Tibial artery (tissue), 4 donors: ENCODE measurements around the gene SDHC.
A peak's percentile ranks its signal among the peaks of the same experiment; 100 is the strongest.
"Not testable (repeated sequence)": the region's sequence is repeated elsewhere in the genome, so short reads cannot be mapped to it uniquely, and the experiment has no call there.

Source experiments
- DNase-seq, 2 donors: peaks; one replicate each; pipeline ENCODE4 v3.0.0-alpha.2; 2019
- H3K27ac ChIP-seq, 2 donors: fragments of 200-600 bp; sonication (generic) in 1 of 2; 1 replicate in 1 of 2; 2 replicates in 1 of 2; pipeline ENCODE4 v1.5.1; 2018 to 2019; ENCODE audit warnings: mild to moderate bottlenecking in 1 of 2
- H3K27me3 ChIP-seq, 2 donors: fragments of 200-600 bp; sonication (generic) in 1 of 2; one replicate each; pipeline versions ENCODE4 v1.5.1 to v1.6.0; 2016 to 2019
- H3K36me3 ChIP-seq, 3 donors: fragments of 200-600 bp; sonication (generic) in 2 of 3; one replicate each; pipeline ENCODE4 v1.5.1; 2016 to 2019; ENCODE audit warnings: mild to moderate bottlenecking in 2 of 3
- H3K4me1 ChIP-seq, 4 donors: fragments of 200-600 bp; sonication (generic) in 2 of 4; 1 replicate in 3 of 4; 2 replicates in 1 of 4; pipeline ENCODE4 v1.5.1; 2016 to 2019
- H3K4me3 ChIP-seq, 2 donors: fragments of 200-600 bp; sonication (generic) in 1 of 2; 1 replicate in 1 of 2; 2 replicates in 1 of 2; pipeline ENCODE4 v1.5.1; 2018 to 2019; ENCODE audit warnings: mild to moderate bottlenecking in 2 of 2
- H3K9me3 ChIP-seq, 3 donors: fragments of 200-600 bp; sonication (generic) in 1 of 3; one replicate each; pipeline ENCODE4 v1.5.1; 2016 to 2019
- intact Hi-C: fragments of 100-400 bp; cut with DNase I; formaldehyde crosslinking; loops from one replicate; pipeline ENCODE4 v1.15.0; 2023; ENCODE audit warnings: low total_unique reads
- TF ChIP-seq, protein P1 (sequence below), 2 experiments: fragments of 200-600 bp in 1 of 2; fragments of 450-650 bp in 1 of 2; IDR thresholded peaks; one replicate each; pipeline ENCODE4 v1.5.1; 2017 to 2019; ENCODE audit warnings: antibody characterized with exemption in 2 of 2, mild to moderate bottlenecking in 1 of 2, moderate library complexity in 1 of 2

The SDHC gene

GRCh38 chr1:161393151-161393550 is 79.0 kb downstream of the SDHC start:
- Histone ChIP-seq H3K27me3 (no peaks in the 10 kb centered on the region), H3K27ac (no peak overlapping the region), H3K4me3 (no peak overlapping the region), H3K36me3 (no peaks in the 10 kb centered on the region), H3K9me3 (no peaks in the 10 kb centered on the region), H3K4me1 (peaks cover 0 to 11% (median 5%) of the 10 kb centered on the region in 4 donors)
- intact Hi-C loops = loop anchor here (10.0 kb wide), 1 partner anchor 348 kb away; the partner anchor contains the start of gene USF1
- TF ChIP-seq, protein P1, sequence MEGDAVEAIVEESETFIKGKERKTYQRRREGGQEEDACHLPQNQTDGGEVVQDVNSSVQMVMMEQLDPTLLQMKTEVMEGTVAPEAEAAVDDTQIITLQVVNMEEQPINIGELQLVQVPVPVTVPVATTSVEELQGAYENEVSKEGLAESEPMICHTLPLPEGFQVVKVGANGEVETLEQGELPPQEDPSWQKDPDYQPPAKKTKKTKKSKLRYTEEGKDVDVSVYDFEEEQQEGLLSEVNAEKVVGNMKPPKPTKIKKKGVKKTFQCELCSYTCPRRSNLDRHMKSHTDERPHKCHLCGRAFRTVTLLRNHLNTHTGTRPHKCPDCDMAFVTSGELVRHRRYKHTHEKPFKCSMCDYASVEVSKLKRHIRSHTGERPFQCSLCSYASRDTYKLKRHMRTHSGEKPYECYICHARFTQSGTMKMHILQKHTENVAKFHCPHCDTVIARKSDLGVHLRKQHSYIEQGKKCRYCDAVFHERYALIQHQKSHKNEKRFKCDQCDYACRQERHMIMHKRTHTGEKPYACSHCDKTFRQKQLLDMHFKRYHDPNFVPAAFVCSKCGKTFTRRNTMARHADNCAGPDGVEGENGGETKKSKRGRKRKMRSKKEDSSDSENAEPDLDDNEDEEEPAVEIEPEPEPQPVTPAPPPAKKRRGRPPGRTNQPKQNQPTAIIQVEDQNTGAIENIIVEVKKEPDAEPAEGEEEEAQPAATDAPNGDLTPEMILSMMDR (IDR thresholded peaks at IDR 0.05) = no peak
- no peak for DNase-seq

- not testable (repeated sequence) for H3K27ac ChIP-seq, H3K27me3 ChIP-seq, DNase-seq, H3K4me3 ChIP-seq, H3K36me3 ChIP-seq, H3K9me3 ChIP-seq
- peaks cover 0 to 13% (median 4%) of the 10 kb centered on the region in 4 donors for H3K4me1 ChIP-seq
- intact Hi-C loops = loop anchor here (10.0 kb wide), 1 partner anchor 352 kb away; the partner anchor contains the start of gene USF1
Observed at GRCh38 chr1:161397038-161397437, 82.9 kb downstream of the SDHC start.

GRCh38 chr1:161398900-161399256 is 84.7 kb downstream of the SDHC start:
- TF ChIP-seq, protein P1 (IDR thresholded peaks at IDR 0.05) = no peak
- Histone ChIP-seq H3K4me1 (peaks cover 0 to 13% (median 4%) of the 10 kb centered on the region in 4 donors), H3K9me3 (no peaks in the 10 kb centered on the region), H3K4me3 (peak overlapping the region; percentile 79 to 93), H3K27ac (peak overlapping the region; percentile 100), H3K27me3 (no peaks in the 10 kb centered on the region), H3K36me3 (no peaks in the 10 kb centered on the region)
- no peak for DNase-seq
- intact Hi-C loops = loop anchor here (10.0 kb wide), 1 partner anchor 354 kb away; the partner anchor contains the start of gene USF1

- intact Hi-C loops = loop anchor here (10.0 kb wide), 1 partner anchor 355 kb away; the partner anchor contains the start of gene USF1
- DNase-seq = peak; percentile 90 to 94
- TF ChIP-seq, protein P1 (IDR thresholded peaks at IDR 0.05) = peak; percentile 28 to 35
- peak overlapping the region; percentile 79 to 93 for H3K4me3 ChIP-seq
- H3K9me3 ChIP-seq = no peaks in the 10 kb centered on the region
- H3K27ac ChIP-seq = peak overlapping the region; percentile 100
- H3K27me3 ChIP-seq = no peaks in the 10 kb centered on the region
- peaks cover 0 to 13% (median 4%) of the 10 kb centered on the region in 4 donors for H3K4me1 ChIP-seq
- H3K36me3 ChIP-seq = no peaks in the 10 kb centered on the region
Observed at GRCh38 chr1:161399257-161399998, 85.2 kb downstream of the SDHC start.

DNA sequence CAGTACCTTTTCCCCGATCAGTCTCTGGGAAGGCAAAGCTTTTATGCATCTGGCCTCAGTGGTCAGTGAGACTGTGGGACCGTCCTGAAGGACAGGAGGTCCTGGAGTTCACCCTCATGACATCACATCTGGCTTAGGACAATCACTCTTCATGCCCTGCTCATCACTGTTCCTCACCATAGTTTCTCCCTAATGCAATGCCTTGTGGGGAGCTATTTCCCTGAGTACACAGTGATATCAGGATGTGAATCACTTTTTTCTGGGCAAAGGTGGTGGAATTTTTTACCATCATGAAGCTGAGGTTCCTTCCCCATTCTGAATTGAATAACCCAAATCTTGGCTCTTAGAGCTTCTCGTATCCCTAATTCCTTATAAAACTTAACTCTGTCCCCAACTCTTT is 88.3 kb downstream of the SDHC start:
- TF ChIP-seq, protein P1 (IDR thresholded peaks at IDR 0.05) = no peak
- intact Hi-C loops = no loop called here
- H3K27me3 ChIP-seq = no peaks in the 10 kb centered on the region
- H3K4me3 ChIP-seq = no peak overlapping the region
- H3K36me3 ChIP-seq = no peaks in the 10 kb centered on the region
- no peak overlapping the region for H3K27ac ChIP-seq
- no peaks in the 10 kb centered on the region for H3K9me3 ChIP-seq
- H3K4me1 ChIP-seq = peaks cover 0 to 13% (median 4%) of the 10 kb centered on the region in 4 donors
- DNase-seq = no peak

- no peak overlapping the region for H3K4me3 ChIP-seq
- H3K4me1 ChIP-seq = peaks cover 0 to 5% (median 4%) of the 10 kb centered on the region in 4 donors
- H3K36me3 ChIP-seq = no peaks in the 10 kb centered on the region
- intact Hi-C loops = no loop called here
- DNase-seq = no peak
- H3K27me3 ChIP-seq = no peaks in the 10 kb centered on the region
- H3K27ac ChIP-seq = no peak overlapping the region
- TF ChIP-seq, protein P1 (IDR thresholded peaks at IDR 0.05) = no peak
- no peaks in the 10 kb centered on the region for H3K9me3 ChIP-seq
Observed at GRCh38 chr1:161404051-161404597, 89.9 kb downstream of the SDHC start.

DNA sequence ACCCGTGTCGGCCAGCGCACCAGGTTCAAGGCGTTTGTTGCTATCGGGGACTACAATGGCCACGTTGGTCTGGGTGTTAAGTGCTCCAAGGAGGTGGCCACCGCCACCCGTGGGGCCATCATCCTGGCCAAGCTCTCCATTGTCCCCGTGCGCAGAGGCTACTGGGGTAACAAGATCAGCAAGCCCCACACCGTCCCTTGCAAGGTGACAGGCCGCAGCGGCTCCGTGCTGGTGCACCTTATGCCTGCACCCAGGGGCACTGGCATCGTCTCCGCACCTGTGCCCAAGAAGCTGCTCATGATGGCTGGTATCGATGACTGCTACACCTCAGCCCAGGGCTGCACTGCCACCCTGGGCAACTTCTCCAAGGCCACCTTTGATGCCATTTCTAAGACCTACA is 92.4 kb downstream of the SDHC start:
- H3K4me1 ChIP-seq, H3K36me3 ChIP-seq, DNase-seq, H3K4me3 ChIP-seq, H3K9me3 ChIP-seq, H3K27ac ChIP-seq, H3K27me3 ChIP-seq, intact Hi-C loops: not testable (repeated sequence)
